Karpas-422 (cell line): Measurements from ENCODE around the gene DLAT. TPM values are rescaled to one million over a fixed set of nuclear protein-coding genes. Genes with fewer than 3 reads are reported as not detected.

Source experiments
- DNase-seq: peaks from one replicate; pipeline ENCODE4 v3.0.0-alpha.2; 2015
- H2AFZ ChIP-seq: fragments of 200-600 bp; sonication (generic); 2 replicates; pipeline ENCODE4 v1.6.1; 2014; ENCODE audit warnings: antibody characterized with exemption, low read length, mixed read lengths
- H3K27ac ChIP-seq: fragments of 200-600 bp; sonication (generic); 2 replicates; pipeline ENCODE4 v1.5.1; 2014; ENCODE audit warnings: mild to moderate bottlenecking, low read length, moderate library complexity
- H3K27me3 ChIP-seq: fragments of 200-600 bp; sonication (generic); 2 replicates; pipeline ENCODE4 v1.6.1; 2014; ENCODE audit warnings: low read length, mixed read lengths
- H3K36me3 ChIP-seq: fragments of 200-600 bp; sonication (generic); 2 replicates; pipeline ENCODE4 v1.6.1; 2014; ENCODE audit warnings: low read length, mixed read lengths; ENCODE audit not compliant: insufficient read depth
- H3K4me1 ChIP-seq: fragments of 200-600 bp; sonication (generic); 2 replicates; pipeline ENCODE4 v1.6.1; 2014; ENCODE audit warnings: mild to moderate bottlenecking, low read length, mixed read lengths
- H3K4me2 ChIP-seq: fragments of 200-600 bp; sonication (generic); 2 replicates; pipeline ENCODE4 v1.6.1; 2014; ENCODE audit warnings: low read length, low read depth, mild to moderate bottlenecking; ENCODE audit not compliant: poor library complexity, severe bottlenecking
- H3K4me3 ChIP-seq: fragments of 200-600 bp; sonication (generic); 2 replicates; pipeline ENCODE4 v1.5.1; 2014; ENCODE audit warnings: mild to moderate bottlenecking, antibody characterized with exemption, low read length, mixed read lengths
- H3K79me2 ChIP-seq: fragments of 200-600 bp; sonication (generic); 2 replicates; pipeline ENCODE4 v1.6.1; 2014; ENCODE audit warnings: mild to moderate bottlenecking, low read length, mixed read lengths
- H3K9ac ChIP-seq: fragments of 200-600 bp; sonication (generic); 2 replicates; pipeline ENCODE4 v1.6.0; 2014; ENCODE audit warnings: low read length
- H3K9me2 ChIP-seq: fragments of 200-600 bp; sonication (generic), shearing (Covaris generic); replicated peaks from 2 replicates; pipeline ENCODE4 v1.6.0; 2014; ENCODE audit warnings: mild to moderate bottlenecking, low read length, moderate library complexity; ENCODE audit not compliant: insufficient read depth
- H3K9me3 ChIP-seq: fragments of 300-700, 200-600 bp; sonication (generic); 2 replicates; pipeline ENCODE4 v1.6.1; 2014; ENCODE audit warnings: low read length, mixed read lengths
- H4K20me1 ChIP-seq: fragments of 200-600 bp; sonication (generic); 2 replicates; pipeline ENCODE4 v1.6.1; 2014; ENCODE audit warnings: mild to moderate bottlenecking, antibody characterized with exemption, low read length, low read depth; ENCODE audit not compliant: insufficient read depth
- total RNA-seq: library from RNA; depleted of rRNA; stranded (reverse); fragments of >200 nt; shearing (Covaris generic); gene quantifications from 2 replicates; pipeline ENCODE4 v1.2.3, GENCODE V29; 2014; ENCODE audit warnings: low replicate concordance; rRNA removed

The DLAT gene
- 26.1 and 39.8 TPM in 2 replicates for total RNA-seq

- Histone ChIP-seq H3K4me3 (peak within 1 kb of the TSS; percentile 95), H3K9me2 (no peaks in the 10 kb centered on the region), H3K27ac (peak within 1 kb of the TSS; percentile 94), H3K4me1 (peaks cover 21% of the 10 kb centered on the region), H3K27me3 (no peaks in the 10 kb centered on the region), H3K4me2 (peak within 1 kb of the TSS; percentile 94), H3K9me3 (no peaks in the 10 kb centered on the region), H3K9ac (peak within 1 kb of the TSS; percentile 89), H4K20me1 (no peaks in the 10 kb centered on the region), H3K36me3 (peaks cover 4% of the 10 kb centered on the region; the same call in 1 of the 2 replicates), H2AFZ (peak within 1 kb of the TSS; percentile 74; the same call in 1 of the 2 replicates), H3K79me2 (peaks cover 12% of the 10 kb centered on the region)
- DNase-seq, result peak; percentile 93
Observed at GRCh38 chr11:112024773-112025678, at the start of gene DLAT. Gene DLAT, plus strand, starts transcription at chr11:112025408. Its CDS starts 65 bp downstream, at chr11:112025473.

GRCh38 chr11:111976119-111976766 is 49.0 kb upstream of the DLAT start:
- Histone ChIP-seq H3K36me3 (no peaks in the 10 kb centered on the region), H3K27ac (no peak overlapping the region), H3K9me3 (no peaks in the 10 kb centered on the region), H3K79me2 (no peaks in the 10 kb centered on the region), H3K4me1 (peaks cover 7% of the 10 kb centered on the region), H3K9ac (no peak overlapping the region), H3K4me2 (no peak overlapping the region), H3K4me3 (no peak overlapping the region), H2AFZ (no peak overlapping the region), H3K9me2 (no peaks in the 10 kb centered on the region), H4K20me1 (no peaks in the 10 kb centered on the region), H3K27me3 (no peaks in the 10 kb centered on the region)
- DNase-seq, result no peak

GRCh38 chr11:111976767-111977145 is 48.5 kb upstream of the DLAT start:
- Histone ChIP-seq H3K27ac (no peak overlapping the region), H3K4me1 (peaks cover 7% of the 10 kb centered on the region), H3K4me2 (no peak overlapping the region), H3K9me2 (no peaks in the 10 kb centered on the region), H3K79me2 (no peaks in the 10 kb centered on the region), H3K36me3 (no peaks in the 10 kb centered on the region), H3K9me3 (no peaks in the 10 kb centered on the region), H2AFZ (no peak overlapping the region), H4K20me1 (no peaks in the 10 kb centered on the region), H3K27me3 (no peaks in the 10 kb centered on the region), H3K4me3 (no peak overlapping the region), H3K9ac (no peak overlapping the region)
- no peak for DNase-seq

- H3K36me3 ChIP-seq, result no peaks in the 10 kb centered on the region
- H3K9me3 ChIP-seq, result no peaks in the 10 kb centered on the region
- H3K4me2 ChIP-seq, result no peak overlapping the region
- no peak overlapping the region for H2AFZ ChIP-seq
- H3K27me3 ChIP-seq, result no peaks in the 10 kb centered on the region
- no peak for DNase-seq
- H3K4me3 ChIP-seq, result no peak overlapping the region
- H3K9ac ChIP-seq, result no peak overlapping the region
- H3K9me2 ChIP-seq, result no peaks in the 10 kb centered on the region
- peaks cover 7% of the 10 kb centered on the region for H3K4me1 ChIP-seq
- H4K20me1 ChIP-seq, result no peaks in the 10 kb centered on the region
- no peak overlapping the region for H3K27ac ChIP-seq
- no peaks in the 10 kb centered on the region for H3K79me2 ChIP-seq
Observed at GRCh38 chr11:111977146-111978027, 47.8 kb upstream of the DLAT start.

- Histone ChIP-seq H2AFZ (no peak overlapping the region), H4K20me1 (no peaks in the 10 kb centered on the region), H3K36me3 (no peaks in the 10 kb centered on the region), H3K27me3 (no peaks in the 10 kb centered on the region), H3K4me1 (peaks cover 4% of the 10 kb centered on the region), H3K79me2 (no peaks in the 10 kb centered on the region), H3K4me2 (no peak overlapping the region), H3K4me3 (no peak overlapping the region), H3K9me2 (no peaks in the 10 kb centered on the region), H3K9ac (no peak overlapping the region), H3K27ac (no peak overlapping the region), H3K9me3 (no peaks in the 10 kb centered on the region)
- DNase-seq, result no peak
Observed at GRCh38 chr11:111978028-111978771, 47.0 kb upstream of the DLAT start.

- Histone ChIP-seq H2AFZ (no peak overlapping the region), H3K9ac (no peak overlapping the region), H3K9me3 (no peaks in the 10 kb centered on the region), H3K4me1 (peaks cover 4% of the 10 kb centered on the region), H3K9me2 (no peaks in the 10 kb centered on the region), H3K36me3 (no peaks in the 10 kb centered on the region), H3K27me3 (no peaks in the 10 kb centered on the region), H3K4me2 (no peak overlapping the region), H3K79me2 (no peaks in the 10 kb centered on the region), H4K20me1 (no peaks in the 10 kb centered on the region), H3K27ac (no peak overlapping the region), H3K4me3 (no peak overlapping the region)
- no peak for DNase-seq
Observed at GRCh38 chr11:111980062-111980461, 45.1 kb upstream of the DLAT start.

- H3K4me3 ChIP-seq, result no peak overlapping the region
- H3K9me3 ChIP-seq, result no peaks in the 10 kb centered on the region
- no peak for DNase-seq
Observed at GRCh38 chr11:111981270-111981669, 43.9 kb upstream of the DLAT start.

More at GRCh38 chr11:111981270-111981669, 43.9 kb upstream of the DLAT start:
- no peaks in the 10 kb centered on the region for H3K9me2 ChIP-seq
- H2AFZ ChIP-seq, result no peak overlapping the region
- H3K27ac ChIP-seq, result no peak overlapping the region
- no peak overlapping the region for H3K9ac ChIP-seq
- H4K20me1 ChIP-seq, result no peaks in the 10 kb centered on the region
- no peaks in the 10 kb centered on the region for H3K36me3 ChIP-seq
- no peaks in the 10 kb centered on the region for H3K27me3 ChIP-seq
- no peaks in the 10 kb centered on the region for H3K79me2 ChIP-seq
- H3K4me2 ChIP-seq, result no peak overlapping the region
- peaks cover 4% of the 10 kb centered on the region for H3K4me1 ChIP-seq
